ENCODE measurements around the gene USP47.
A peak's percentile ranks its signal among the peaks of the same experiment; 100 is the strongest.

Gene USP47

DNA sequence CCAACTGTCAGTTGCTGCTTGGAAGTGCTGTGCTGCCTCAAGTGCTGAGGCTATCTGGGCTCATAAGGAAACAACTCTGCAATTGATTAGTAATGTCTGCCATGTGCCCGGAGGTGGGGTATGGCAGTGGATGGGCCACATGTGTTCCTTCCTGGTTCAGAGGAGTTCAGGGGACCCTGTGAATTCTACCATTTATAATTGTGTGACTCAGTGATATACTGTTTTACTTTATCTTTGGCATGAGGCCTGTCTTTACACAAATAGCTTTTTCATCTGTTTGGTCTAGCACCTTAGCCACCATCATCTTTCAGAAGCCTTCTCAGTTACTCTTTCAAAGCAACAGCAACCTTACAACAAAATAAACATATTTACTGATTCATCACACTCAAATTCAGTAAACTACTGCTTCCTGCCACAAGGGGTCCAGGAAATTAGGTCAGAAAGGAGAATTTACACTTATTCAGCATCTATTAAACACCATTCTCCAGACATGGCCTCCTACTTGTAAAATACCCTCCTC, 145.8 kb downstream of the USP47 start:
- no peaks in the 10 kb centered on the region for H3K36me3 ChIP-seq (ENCODE audit: control insufficient read depth in 2 of 2, insufficient read depth in 1 of 2, low read length in 2 of 2)
- H3K9me3 ChIP-seq (ENCODE audit: control insufficient read depth, insufficient read depth, low read depth, low read length): no peaks in the 10 kb centered on the region
- POLR2A ChIA-PET: no interaction called here
- H3K4me1 ChIP-seq (ENCODE audit: control insufficient read depth, insufficient read depth, low read length): no peaks in the 10 kb centered on the region
- H3K27ac ChIP-seq (ENCODE audit: extremely low read depth, low read depth, low read length): no peak overlapping the region
- H3K4me3 ChIP-seq (ENCODE audit: low read depth, low read length): no peak overlapping the region
- TF ChIP-seq ZBTB17 (tag by site-specific recombination; IDR thresholded peaks at IDR 0.05): peak; percentile 65
- peak; percentile 72; the same call in 1 of the 2 replicates for TF ChIP-seq ZNF23 (tag by site-specific recombination; IDR thresholded peaks at IDR 0.05; ENCODE audit: borderline replicate concordance)
- TF ChIP-seq, protein P1, sequence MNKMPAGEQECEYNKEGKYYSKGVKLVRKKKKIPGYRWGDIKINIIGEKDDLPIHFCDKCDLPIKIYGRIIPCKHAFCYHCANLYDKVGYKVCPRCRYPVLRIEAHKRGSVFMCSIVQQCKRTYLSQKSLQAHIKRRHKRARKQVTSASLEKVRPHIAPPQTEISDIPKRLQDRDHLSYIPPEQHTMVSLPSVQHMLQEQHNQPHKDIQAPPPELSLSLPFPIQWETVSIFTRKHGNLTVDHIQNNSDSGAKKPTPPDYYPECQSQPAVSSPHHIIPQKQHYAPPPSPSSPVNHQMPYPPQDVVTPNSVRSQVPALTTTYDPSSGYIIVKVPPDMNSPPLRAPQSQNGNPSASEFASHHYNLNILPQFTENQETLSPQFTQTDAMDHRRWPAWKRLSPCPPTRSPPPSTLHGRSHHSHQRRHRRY (tag by site-specific recombination; IDR thresholded peaks at IDR 0.05): no peak
- TF ChIP-seq SETDB1 (IDR thresholded peaks at IDR 0.05; ENCODE audit: insufficient read length, low read length): peak; percentile 54
- TF ChIP-seq ZNF426 (tag by site-specific recombination; IDR thresholded peaks at IDR 0.05): no peak
- CTCF ChIA-PET: interaction anchor here (0.6 to 3.1 kb wide), 4 partner anchors 12 to 1749 kb away, joined by 3 to 13 read pairs (median 6); no protein-coding TSS in a partner anchor

DNA sequence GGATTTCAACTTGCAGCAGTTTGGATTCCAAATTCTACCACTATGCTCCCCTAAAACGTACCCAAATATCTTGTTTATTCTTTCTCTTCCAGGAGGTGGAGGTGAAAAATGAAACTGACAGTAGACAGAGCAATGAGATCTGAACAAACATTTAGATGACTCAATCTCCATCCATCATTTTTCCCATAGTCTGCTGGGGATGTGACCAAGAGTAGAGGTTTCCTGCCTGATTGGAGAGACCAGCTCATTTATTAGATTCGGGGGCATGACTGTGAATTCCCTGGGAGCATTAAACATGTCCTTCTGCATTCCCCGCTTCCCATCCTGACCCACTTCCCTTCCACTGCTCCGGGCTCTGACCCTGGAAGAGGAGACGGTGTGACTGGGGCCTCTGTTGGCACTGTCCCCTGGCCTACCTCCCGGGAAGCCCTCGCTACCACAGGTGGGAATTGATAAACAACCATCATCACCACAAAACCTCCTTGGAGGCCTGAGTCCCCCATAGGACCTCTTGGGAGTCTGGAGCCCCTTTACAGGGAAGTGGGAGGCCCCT, 146.4 kb downstream of the USP47 start:
- Histone ChIP-seq H3K9me3 (ENCODE audit: control insufficient read depth, insufficient read depth, low read depth, low read length) (no peaks in the 10 kb centered on the region), H3K4me3 (ENCODE audit: low read depth, low read length) (no peak overlapping the region), H3K36me3 (ENCODE audit: control insufficient read depth in 2 of 2, insufficient read depth in 1 of 2, low read length in 2 of 2) (no peaks in the 10 kb centered on the region), H3K4me1 (ENCODE audit: control insufficient read depth, insufficient read depth, low read length) (no peaks in the 10 kb centered on the region), H3K27ac (ENCODE audit: extremely low read depth, low read depth, low read length) (no peak overlapping the region)
- ChIA-PET POLR2A (no interaction called here), CTCF (interaction anchor here (0.6 to 3.1 kb wide), 3 partner anchors 11 to 1750 kb away, joined by 4 to 13 read pairs (median 7); no protein-coding TSS in a partner anchor)
- no peak for TF ChIP-seq ZNF791 (tag by site-specific recombination; IDR thresholded peaks at IDR 0.05)
- no peak for TF ChIP-seq GLI4 (tag by site-specific recombination; IDR thresholded peaks at IDR 0.05)
- TF ChIP-seq TRIM28 (IDR thresholded peaks at IDR 0.05; ENCODE audit: borderline replicate concordance, low read length): no peak
- no peak for TF ChIP-seq HOXA7 (CRISPR knock-in tag; IDR thresholded peaks at IDR 0.05; ENCODE audit: borderline replicate concordance)
- no peak for TF ChIP-seq ZNF571 (tag by site-specific recombination; IDR thresholded peaks at IDR 0.05)
- TF ChIP-seq, protein P2, sequence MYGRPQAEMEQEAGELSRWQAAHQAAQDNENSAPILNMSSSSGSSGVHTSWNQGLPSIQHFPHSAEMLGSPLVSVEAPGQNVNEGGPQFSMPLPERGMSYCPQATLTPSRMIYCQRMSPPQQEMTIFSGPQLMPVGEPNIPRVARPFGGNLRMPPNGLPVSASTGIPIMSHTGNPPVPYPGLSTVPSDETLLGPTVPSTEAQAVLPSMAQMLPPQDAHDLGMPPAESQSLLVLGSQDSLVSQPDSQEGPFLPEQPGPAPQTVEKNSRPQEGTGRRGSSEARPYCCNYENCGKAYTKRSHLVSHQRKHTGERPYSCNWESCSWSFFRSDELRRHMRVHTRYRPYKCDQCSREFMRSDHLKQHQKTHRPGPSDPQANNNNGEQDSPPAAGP (tag by site-specific recombination; IDR thresholded peaks at IDR 0.05): no peak
- no peak for TF ChIP-seq ZNF169 (tag by site-specific recombination; IDR thresholded peaks at IDR 0.05)
- TF ChIP-seq, protein P3, sequence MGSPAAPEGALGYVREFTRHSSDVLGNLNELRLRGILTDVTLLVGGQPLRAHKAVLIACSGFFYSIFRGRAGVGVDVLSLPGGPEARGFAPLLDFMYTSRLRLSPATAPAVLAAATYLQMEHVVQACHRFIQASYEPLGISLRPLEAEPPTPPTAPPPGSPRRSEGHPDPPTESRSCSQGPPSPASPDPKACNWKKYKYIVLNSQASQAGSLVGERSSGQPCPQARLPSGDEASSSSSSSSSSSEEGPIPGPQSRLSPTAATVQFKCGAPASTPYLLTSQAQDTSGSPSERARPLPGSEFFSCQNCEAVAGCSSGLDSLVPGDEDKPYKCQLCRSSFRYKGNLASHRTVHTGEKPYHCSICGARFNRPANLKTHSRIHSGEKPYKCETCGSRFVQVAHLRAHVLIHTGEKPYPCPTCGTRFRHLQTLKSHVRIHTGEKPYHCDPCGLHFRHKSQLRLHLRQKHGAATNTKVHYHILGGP (tag by site-specific recombination; IDR thresholded peaks at IDR 0.05): no peak
- TF ChIP-seq ZNF132 (tag by site-specific recombination; IDR thresholded peaks at IDR 0.05; ENCODE audit: borderline replicate concordance): no peak
- TF ChIP-seq WT1 (tag by site-specific recombination; IDR thresholded peaks at IDR 0.05): no peak

DNA sequence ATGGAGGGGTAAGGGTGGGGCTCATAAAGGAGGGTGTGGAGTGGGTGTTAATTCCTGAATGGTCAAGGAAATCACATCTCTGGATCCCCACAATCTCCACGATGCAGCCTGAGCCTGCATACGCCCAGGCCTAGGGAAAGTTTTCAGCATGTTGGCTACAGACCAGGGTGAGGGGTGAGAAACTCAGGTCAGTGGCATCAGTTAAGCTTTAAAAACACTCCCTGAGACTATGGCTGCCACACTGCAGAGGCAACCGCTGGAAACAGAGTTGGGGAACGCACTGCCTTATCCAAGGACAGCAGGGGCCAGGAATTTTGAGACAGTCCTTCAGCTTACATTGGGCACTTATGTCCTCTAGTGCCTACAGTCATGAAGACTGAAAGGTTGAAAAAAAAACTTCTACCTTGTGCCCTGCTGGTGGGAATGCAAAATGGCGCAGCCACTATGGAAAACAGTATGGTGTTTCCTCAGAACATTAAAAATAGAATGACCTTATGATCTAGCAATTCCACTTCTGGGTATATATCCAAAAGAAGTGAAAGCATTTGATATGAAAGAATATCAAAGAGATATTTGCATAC, 147.0 kb downstream of the USP47 start:
- H3K4me3 ChIP-seq (ENCODE audit: low read depth, low read length): no peak overlapping the region
- H3K36me3 ChIP-seq (ENCODE audit: control insufficient read depth in 2 of 2, insufficient read depth in 1 of 2, low read length in 2 of 2): no peaks in the 10 kb centered on the region
- CTCF ChIA-PET: no interaction called here
- no peak overlapping the region for H3K27ac ChIP-seq (ENCODE audit: extremely low read depth, low read depth, low read length)
- H3K4me1 ChIP-seq (ENCODE audit: control insufficient read depth, insufficient read depth, low read length): no peaks in the 10 kb centered on the region
- POLR2A ChIA-PET: no interaction called here
- H3K9me3 ChIP-seq (ENCODE audit: control insufficient read depth, insufficient read depth, low read depth, low read length): no peaks in the 10 kb centered on the region
- TF ChIP-seq ZNF558 (tag by site-specific recombination; IDR thresholded peaks at IDR 0.05) (no peak), ZNF514 (tag by site-specific recombination; IDR thresholded peaks at IDR 0.05) (no peak)
- TF ChIP-seq, protein P4, sequence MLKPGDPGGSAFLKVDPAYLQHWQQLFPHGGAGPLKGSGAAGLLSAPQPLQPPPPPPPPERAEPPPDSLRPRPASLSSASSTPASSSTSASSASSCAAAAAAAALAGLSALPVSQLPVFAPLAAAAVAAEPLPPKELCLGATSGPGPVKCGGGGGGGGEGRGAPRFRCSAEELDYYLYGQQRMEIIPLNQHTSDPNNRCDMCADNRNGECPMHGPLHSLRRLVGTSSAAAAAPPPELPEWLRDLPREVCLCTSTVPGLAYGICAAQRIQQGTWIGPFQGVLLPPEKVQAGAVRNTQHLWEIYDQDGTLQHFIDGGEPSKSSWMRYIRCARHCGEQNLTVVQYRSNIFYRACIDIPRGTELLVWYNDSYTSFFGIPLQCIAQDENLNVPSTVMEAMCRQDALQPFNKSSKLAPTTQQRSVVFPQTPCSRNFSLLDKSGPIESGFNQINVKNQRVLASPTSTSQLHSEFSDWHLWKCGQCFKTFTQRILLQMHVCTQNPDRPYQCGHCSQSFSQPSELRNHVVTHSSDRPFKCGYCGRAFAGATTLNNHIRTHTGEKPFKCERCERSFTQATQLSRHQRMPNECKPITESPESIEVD (tag by site-specific recombination; IDR thresholded peaks at IDR 0.05): no peak
- TF ChIP-seq, protein P5, sequence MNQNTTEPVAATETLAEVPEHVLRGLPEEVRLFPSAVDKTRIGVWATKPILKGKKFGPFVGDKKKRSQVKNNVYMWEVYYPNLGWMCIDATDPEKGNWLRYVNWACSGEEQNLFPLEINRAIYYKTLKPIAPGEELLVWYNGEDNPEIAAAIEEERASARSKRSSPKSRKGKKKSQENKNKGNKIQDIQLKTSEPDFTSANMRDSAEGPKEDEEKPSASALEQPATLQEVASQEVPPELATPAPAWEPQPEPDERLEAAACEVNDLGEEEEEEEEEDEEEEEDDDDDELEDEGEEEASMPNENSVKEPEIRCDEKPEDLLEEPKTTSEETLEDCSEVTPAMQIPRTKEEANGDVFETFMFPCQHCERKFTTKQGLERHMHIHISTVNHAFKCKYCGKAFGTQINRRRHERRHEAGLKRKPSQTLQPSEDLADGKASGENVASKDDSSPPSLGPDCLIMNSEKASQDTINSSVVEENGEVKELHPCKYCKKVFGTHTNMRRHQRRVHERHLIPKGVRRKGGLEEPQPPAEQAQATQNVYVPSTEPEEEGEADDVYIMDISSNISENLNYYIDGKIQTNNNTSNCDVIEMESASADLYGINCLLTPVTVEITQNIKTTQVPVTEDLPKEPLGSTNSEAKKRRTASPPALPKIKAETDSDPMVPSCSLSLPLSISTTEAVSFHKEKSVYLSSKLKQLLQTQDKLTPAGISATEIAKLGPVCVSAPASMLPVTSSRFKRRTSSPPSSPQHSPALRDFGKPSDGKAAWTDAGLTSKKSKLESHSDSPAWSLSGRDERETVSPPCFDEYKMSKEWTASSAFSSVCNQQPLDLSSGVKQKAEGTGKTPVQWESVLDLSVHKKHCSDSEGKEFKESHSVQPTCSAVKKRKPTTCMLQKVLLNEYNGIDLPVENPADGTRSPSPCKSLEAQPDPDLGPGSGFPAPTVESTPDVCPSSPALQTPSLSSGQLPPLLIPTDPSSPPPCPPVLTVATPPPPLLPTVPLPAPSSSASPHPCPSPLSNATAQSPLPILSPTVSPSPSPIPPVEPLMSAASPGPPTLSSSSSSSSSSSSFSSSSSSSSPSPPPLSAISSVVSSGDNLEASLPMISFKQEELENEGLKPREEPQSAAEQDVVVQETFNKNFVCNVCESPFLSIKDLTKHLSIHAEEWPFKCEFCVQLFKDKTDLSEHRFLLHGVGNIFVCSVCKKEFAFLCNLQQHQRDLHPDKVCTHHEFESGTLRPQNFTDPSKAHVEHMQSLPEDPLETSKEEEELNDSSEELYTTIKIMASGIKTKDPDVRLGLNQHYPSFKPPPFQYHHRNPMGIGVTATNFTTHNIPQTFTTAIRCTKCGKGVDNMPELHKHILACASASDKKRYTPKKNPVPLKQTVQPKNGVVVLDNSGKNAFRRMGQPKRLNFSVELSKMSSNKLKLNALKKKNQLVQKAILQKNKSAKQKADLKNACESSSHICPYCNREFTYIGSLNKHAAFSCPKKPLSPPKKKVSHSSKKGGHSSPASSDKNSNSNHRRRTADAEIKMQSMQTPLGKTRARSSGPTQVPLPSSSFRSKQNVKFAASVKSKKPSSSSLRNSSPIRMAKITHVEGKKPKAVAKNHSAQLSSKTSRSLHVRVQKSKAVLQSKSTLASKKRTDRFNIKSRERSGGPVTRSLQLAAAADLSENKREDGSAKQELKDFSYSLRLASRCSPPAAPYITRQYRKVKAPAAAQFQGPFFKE (tag by site-specific recombination; IDR thresholded peaks at IDR 0.05; ENCODE audit: borderline replicate concordance): no peak

Data from HEK293 (cell line).